Cardiac muscle cell (in vitro differentiated cells and primary cell): ENCODE results near the gene SLC12A5. TPM values are rescaled to one million over a fixed set of nuclear protein-coding genes. Genes with fewer than 3 reads are reported as not detected.

Source experiments
- DNase-seq, 2 donors: peaks; one replicate each; pipeline versions ENCODE4 v3.0.0 to v3.0.0-alpha.2; 2010 to 2017; ENCODE audit warnings: low read depth in 1 of 2, low spot score in 1 of 2
- H3K27ac ChIP-seq: fragments of 200-600 bp; sonication (generic); 2 replicates; pipeline ENCODE4 v1.5.1; 2016
- H3K27me3 ChIP-seq: fragments of 200-600 bp; sonication (generic); 2 replicates; pipeline ENCODE4 v1.6.0; 2016; ENCODE audit warnings: control low read depth
- H3K36me3 ChIP-seq: fragments of 200-600 bp; sonication (generic); 2 replicates; pipeline ENCODE4 v1.5.1; 2016; ENCODE audit warnings: control low read depth
- H3K4me1 ChIP-seq: fragments of 200-600 bp; sonication (generic); 2 replicates; pipeline ENCODE4 v1.8.1; 2017; ENCODE audit warnings: low read depth, mild to moderate bottlenecking, mixed run types
- H3K4me3 ChIP-seq: fragments of 200-600 bp; sonication (generic); 2 replicates; pipeline ENCODE4 v1.5.1; 2016; ENCODE audit warnings: mild to moderate bottlenecking
- H3K9me3 ChIP-seq: fragments of 200-600 bp; sonication (generic); 2 replicates; pipeline ENCODE4 v1.5.1; 2017; ENCODE audit warnings: low read depth, mild to moderate bottlenecking, control low read depth
- polyA plus RNA-seq: library from polyadenylated mRNA; unstranded; fragments of >200 nt; fragmentation: Nextera tagmentation; extraction: Ambion mirVana; gene quantifications from 2 replicates; pipeline ENCODE4 v1.2.1, GENCODE V29; 2016
- total RNA-seq: library from RNA; depleted of rRNA; stranded (reverse); fragments of >200 nt; gene quantifications from 2 replicates; pipeline ENCODE4 v1.2.3, GENCODE V29; 2016
- TF ChIP-seq, protein P1 (sequence below): IDR thresholded peaks from 2 replicates; pipeline ENCODE4 v1.5.1; 2012; ENCODE audit warnings: low read depth, mild to moderate bottlenecking, low read length

The SLC12A5 gene
- total and polyA plus RNA-seq, 2 experiments from 2014 or later: 8.3 to 27.9 TPM

GRCh38 chr20:46050885-46051284 lies 21.9 kb downstream of the SLC12A5 start:
- no peak overlapping the region for H3K4me3 ChIP-seq
- H3K27me3 ChIP-seq: peaks cover 62% of the 10 kb centered on the region
- no peak overlapping the region for H3K27ac ChIP-seq
- no peak for DNase-seq
- H3K36me3 ChIP-seq: no peaks in the 10 kb centered on the region
- no peaks in the 10 kb centered on the region for H3K4me1 ChIP-seq
- TF ChIP-seq, protein P1, sequence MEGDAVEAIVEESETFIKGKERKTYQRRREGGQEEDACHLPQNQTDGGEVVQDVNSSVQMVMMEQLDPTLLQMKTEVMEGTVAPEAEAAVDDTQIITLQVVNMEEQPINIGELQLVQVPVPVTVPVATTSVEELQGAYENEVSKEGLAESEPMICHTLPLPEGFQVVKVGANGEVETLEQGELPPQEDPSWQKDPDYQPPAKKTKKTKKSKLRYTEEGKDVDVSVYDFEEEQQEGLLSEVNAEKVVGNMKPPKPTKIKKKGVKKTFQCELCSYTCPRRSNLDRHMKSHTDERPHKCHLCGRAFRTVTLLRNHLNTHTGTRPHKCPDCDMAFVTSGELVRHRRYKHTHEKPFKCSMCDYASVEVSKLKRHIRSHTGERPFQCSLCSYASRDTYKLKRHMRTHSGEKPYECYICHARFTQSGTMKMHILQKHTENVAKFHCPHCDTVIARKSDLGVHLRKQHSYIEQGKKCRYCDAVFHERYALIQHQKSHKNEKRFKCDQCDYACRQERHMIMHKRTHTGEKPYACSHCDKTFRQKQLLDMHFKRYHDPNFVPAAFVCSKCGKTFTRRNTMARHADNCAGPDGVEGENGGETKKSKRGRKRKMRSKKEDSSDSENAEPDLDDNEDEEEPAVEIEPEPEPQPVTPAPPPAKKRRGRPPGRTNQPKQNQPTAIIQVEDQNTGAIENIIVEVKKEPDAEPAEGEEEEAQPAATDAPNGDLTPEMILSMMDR: no peak
- H3K9me3 ChIP-seq: no peaks in the 10 kb centered on the region

GRCh38 chr20:46051556-46052308 lies 22.7 kb downstream of the SLC12A5 start:
- Histone ChIP-seq H3K9me3 (no peaks in the 10 kb centered on the region), H3K27ac (no peak overlapping the region), H3K36me3 (no peaks in the 10 kb centered on the region), H3K27me3 (peaks cover 65% of the 10 kb centered on the region), H3K4me1 (no peaks in the 10 kb centered on the region), H3K4me3 (no peak overlapping the region)
- TF ChIP-seq, protein P1: no peak
- DNase-seq: no peak

- no peak for DNase-seq
- Histone ChIP-seq H3K36me3 (no peaks in the 10 kb centered on the region), H3K9me3 (no peaks in the 10 kb centered on the region), H3K4me3 (no peak overlapping the region), H3K4me1 (no peaks in the 10 kb centered on the region), H3K27ac (no peak overlapping the region), H3K27me3 (peaks cover 69% of the 10 kb centered on the region)
- TF ChIP-seq, protein P1: no peak
Observed at GRCh38 chr20:46053416-46053815, 24.4 kb downstream of the SLC12A5 start.

GRCh38 chr20:46054606-46055005 lies 25.6 kb downstream of the SLC12A5 start:
- H3K4me3 ChIP-seq: no peak overlapping the region
- H3K4me1 ChIP-seq: no peaks in the 10 kb centered on the region
- no peak for DNase-seq
- H3K27ac ChIP-seq: no peak overlapping the region
- H3K9me3 ChIP-seq: no peaks in the 10 kb centered on the region
- peaks cover 74% of the 10 kb centered on the region for H3K27me3 ChIP-seq
- no peaks in the 10 kb centered on the region for H3K36me3 ChIP-seq
- TF ChIP-seq, protein P1: no peak

GRCh38 chr20:46055269-46055668 lies 26.3 kb downstream of the SLC12A5 start:
- DNase-seq: no peak
- TF ChIP-seq, protein P1: no peak
- H3K27me3 ChIP-seq: peaks cover 80% of the 10 kb centered on the region

More at GRCh38 chr20:46055269-46055668, 26.3 kb downstream of the SLC12A5 start:
- Histone ChIP-seq H3K27ac (no peak overlapping the region), H3K36me3 (no peaks in the 10 kb centered on the region), H3K4me1 (no peaks in the 10 kb centered on the region), H3K4me3 (no peak overlapping the region), H3K9me3 (no peaks in the 10 kb centered on the region)
